Stimulated activated CD4-positive, alpha-beta T cell treated with anti-CD3 and anti-CD28 coated beads, Interleukin-1b, Interleukin-23, amount 100 ng/mL, for 4 hours (primary cell): ENCODE measurements around the gene OR4K15.
"Not testable (repeated sequence)": the region's sequence is repeated elsewhere in the genome, so short reads cannot be mapped to it uniquely, and the experiment has no call there.

Source experiments
- DNase-seq, 2 donors: peaks; one replicate each; pipeline ENCODE4 v3.0.0-alpha.2; 2020; ENCODE audit warnings: low read depth in 2 of 2

OR4K15 gene

GRCh38 chr14:19975291-19975690, at the start of gene OR4K15:
TSS of gene OR4K15 (plus strand) at chr14:19975591. CDS start at chr14:19975591, 0 bp downstream.
- no peak for DNase-seq

- DNase-seq, result no peak
These were observed 44.8 kb upstream of the OR4K15 start, which contains the start of gene OR4K1 for GRCh38 chr14:19930617-19931016. TSS of gene OR4K1 (plus strand) at chr14:19930917. CDS start at chr14:19935667, 4,750 bp downstream.

GRCh38 chr14:19941668-19942067, 33.7 kb upstream of the OR4K15 start:
- no peak for DNase-seq

- no peak for DNase-seq
These were observed 27.8 kb upstream of the OR4K15 start for GRCh38 chr14:19947413-19948090.

GRCh38 chr14:19949218-19949617, 26.2 kb upstream of the OR4K15 start:
- no peak for DNase-seq

GRCh38 chr14:19969735-19970134, 5.7 kb upstream of the OR4K15 start:
- DNase-seq, result not testable (repeated sequence)

- no peak for DNase-seq
These were observed 547 bp upstream of the OR4K15 start for GRCh38 chr14:19974844-19975243.

- no peak for DNase-seq
These were observed 18.0 kb downstream of the OR4K15 start for GRCh38 chr14:19993438-19993837.

GRCh38 chr14:20001863-20002262, 26.5 kb downstream of the OR4K15 start, which contains the start of gene OR4Q2:
TSS of gene OR4Q2 (plus strand) at chr14:20002163.
- DNase-seq, result no peak

- DNase-seq, result no peak
These were observed 26.9 kb downstream of the OR4K15 start for GRCh38 chr14:20002319-20002718.

- DNase-seq, result no peak
These were observed 32.8 kb downstream of the OR4K15 start for GRCh38 chr14:20008156-20008555.

GRCh38 chr14:20019257-20019865, 44.0 kb downstream of the OR4K15 start, which contains the start of gene OR4K14:
TSS of gene OR4K14 (minus strand) at chr14:20019307. CDS start at chr14:20015193, 4,114 bp downstream.
- DNase-seq, result no peak
